Measurements from ENCODE around the gene IL37.

The IL37 gene, protein sequence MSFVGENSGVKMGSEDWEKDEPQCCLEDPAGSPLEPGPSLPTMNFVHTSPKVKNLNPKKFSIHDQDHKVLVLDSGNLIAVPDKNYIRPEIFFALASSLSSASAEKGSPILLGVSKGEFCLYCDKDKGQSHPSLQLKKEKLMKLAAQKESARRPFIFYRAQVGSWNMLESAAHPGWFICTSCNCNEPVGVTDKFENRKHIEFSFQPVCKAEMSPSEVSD

DNA sequence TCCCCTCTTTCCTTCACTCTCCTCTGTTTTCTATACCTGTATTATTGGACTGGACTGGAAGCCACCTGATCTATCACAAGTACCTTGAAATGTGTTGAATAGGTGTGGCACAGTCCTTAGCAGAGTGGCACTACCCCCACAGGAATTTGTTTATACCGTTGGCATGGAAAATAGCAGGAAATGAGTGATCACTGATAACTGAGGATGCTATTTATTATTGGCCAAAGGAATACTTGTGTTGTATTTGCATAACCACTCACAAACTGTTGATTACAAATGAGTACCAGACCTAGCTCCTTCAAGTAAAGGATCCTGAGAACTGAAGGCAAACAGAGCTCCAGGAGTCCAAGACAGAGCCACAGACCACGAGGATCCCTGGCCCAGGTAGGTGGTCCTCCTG is at the start of gene IL37:
TSS of gene IL37 (plus strand) at position 301 of the 400 bp plus-strand sequence. CDS start 1,848 bp downstream, outside the sequence.
- DNase-seq = no peak

DNA sequence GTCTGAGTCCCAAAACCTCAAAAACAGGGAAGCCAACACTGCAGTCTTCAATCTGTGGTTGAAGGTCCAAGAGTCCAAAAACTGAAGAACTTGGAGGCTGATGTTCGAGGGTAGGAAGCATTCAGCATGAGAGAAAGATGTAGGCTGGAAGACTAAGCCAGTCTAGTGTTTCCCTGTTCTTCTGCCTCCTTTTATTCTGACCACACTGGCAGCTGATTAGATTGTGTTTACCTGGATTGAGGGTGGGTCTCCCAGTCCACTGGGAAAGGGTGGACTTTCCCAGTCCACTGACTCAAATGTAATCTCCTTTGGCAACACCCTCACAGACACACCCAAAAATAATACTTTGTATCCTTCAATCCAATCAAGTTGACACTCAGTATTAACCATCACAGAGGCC is 46.9 kb upstream of the IL37 start:
- DNase-seq = no peak

DNA sequence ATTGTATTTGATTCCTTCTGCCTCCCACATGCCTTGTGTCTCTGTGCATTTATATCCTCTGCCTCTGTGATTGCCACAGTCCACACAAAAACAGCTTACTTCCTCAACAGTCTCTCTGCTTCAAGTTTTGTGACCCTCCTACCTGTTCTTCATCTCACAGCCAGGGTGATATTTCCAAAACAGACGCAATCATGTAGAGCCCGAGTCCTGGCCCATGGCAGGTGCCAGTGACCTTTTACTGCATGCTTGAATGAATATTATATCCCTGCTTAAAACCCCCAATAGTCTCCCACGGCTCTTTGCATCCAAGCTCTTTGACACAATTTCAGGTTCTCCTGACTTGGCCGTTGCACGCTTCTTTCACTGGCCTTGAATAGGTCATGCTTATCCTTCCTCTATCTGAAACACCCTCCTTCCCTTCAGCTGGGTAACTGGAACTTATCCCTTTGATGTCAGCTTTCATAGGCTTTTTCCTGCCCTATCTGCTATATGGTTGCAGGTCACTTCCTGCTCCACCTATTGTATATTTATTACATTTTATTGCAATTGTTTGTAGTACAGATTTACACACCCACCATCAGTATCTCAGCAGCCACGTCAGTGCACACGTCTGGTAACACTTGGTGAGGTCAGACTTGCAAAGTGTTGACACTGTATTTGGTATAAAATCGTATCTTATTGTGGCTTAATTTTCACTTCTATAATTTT is 44.7 kb upstream of the IL37 start:
- DNase-seq = no peak

DNA sequence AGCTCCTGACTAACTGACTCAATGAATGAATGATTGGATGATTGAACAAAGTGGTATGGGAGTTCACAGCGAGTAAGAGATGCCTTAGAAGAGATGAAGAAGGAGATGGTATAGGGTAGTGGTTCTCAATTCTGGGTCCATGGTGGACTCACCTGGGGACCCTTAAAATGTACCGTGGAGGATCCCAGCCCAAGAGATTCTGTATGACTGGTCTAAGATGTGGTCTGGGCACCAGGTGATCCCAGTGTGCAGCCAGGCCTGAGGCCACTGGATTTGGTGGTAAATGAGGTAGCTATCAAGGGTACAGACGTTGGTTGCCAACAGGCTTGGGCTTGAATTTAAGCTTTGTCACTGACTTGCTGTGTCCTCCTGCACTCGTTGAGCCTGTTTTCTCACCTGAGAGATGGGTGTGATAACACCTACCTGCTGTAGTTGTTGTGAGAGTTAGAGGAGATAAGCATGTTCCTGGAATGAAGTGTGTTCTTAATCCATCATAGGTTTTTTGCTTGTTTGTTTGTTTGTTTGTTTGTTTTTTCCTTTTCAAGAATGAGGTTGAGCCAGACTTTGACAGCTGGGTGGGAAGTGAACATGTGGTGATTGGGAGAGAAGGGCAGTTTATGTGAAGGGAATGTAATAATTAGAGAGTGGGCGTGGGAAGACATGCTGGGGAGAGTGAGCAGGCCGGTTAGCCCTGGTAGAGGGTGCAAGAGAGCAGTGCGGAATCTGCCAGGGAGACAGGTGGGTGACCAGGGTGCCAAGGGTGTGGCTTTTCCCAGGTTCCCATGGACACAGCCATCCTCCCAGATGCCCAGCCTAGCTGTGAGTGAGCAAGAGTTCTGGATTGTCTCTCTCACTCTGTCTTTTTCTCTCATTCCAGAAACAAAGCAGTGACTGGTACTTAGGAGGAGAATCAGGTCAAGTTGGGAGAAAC is 43.0 kb upstream of the IL37 start:
- no peak for DNase-seq

DNA sequence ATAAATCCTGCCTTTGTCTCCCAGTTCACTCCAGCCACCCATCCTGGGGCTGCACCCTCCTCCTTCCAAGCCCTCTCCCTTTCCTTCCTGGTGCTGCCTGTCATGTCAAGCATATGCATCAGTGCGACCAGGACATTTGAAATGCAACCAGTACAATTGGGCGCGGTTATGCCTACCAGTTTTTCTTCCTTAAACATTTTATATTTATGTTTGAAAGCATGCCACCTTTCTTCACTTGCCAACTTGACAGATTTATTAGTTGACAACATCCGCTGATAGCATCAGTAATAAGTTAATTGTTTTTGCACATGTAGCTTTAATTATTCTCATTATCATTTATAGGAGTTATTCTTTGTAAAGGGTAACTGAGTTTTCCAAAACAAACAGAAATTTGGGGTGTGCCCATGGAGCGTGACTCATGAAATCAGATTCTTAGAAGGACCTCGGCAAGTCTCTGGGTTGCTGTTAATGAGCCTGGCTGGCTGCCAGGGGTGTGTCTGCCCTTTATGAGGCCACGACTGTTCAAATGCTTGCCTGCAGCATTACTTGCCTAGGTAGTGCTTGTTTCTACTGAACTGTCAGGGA is 41.6 kb upstream of the IL37 start:
- DNase-seq = peak; percentile 99

DNA sequence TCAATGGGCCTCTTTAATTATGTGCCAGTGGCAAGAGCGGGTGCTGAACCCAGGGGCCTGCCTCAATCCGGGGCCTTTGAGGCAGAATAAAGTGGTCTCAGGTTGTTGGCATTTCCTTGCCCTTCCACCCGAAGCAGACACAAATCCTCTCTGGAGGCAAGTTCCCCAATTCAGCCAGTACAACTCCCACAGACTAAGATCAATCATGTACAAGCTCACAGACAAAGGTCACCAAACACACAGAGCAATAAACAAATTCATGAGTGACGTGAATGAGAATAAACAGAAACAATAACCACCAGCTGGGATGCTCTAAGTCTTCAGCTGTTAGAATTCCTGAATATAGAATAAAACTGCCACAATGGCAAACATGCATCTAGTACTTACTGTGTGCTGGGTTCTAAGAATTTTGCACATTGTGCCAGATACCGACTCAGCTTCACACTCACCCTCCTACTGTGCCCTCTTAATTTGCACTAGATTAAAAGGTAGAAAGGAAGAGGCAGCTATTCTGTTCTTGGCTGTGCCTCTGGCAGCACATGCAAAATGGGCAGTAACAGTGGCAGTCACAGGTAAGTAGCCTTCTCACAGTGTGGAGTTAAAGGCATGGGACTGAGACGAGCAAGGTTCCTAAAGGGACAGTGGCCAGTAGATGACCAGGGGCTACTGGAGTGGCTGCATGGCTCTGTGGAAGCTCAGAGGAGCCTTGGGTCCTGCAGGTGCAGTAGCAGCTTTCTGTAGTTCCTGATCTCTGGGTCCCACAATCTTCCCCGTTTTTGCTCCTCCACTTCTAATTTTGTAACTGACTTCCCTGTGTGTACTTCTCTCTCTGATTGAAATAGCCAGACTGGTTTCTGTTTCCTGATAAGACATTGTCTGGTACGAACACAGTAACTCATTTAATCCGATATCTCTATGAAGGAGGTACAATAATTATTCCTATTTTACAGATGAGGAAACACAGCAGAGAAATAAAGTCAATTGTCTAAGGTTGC is 39.8 kb upstream of the IL37 start:
- DNase-seq = peak; percentile 56

DNA sequence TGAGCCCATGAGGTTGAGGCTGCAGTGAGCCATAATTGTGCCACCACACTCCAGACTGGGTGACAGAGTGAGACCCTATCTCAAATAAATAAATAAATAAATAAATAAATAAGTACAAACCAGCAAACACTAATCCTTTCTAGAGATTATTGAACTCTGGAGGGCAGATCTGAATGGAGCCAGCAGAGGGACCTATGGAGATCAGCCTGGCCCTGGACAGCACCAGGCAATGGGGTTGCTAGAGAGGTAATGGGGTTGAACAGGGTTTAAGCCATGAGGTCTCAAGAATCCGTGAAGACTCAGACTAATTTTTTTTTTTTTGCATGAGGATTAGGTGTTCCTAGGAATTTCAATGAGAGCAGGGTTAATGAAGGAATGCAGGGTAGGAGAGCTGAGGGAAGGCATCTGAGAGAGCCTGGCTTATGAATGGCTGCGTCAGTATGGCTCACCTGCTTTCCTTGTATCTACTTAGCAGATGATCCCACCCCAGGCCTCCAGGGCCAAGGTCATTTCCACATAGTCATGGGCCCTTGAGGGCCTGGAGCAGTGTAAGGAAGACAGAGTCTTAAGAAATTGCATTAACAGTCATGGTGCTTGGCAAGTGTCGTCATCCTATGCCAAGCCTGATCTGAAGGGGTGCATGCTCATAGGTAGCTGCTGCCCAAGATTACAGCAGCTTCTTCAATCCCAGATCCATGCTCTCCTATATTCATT is 34.6 kb upstream of the IL37 start:
- no peak for DNase-seq

DNA sequence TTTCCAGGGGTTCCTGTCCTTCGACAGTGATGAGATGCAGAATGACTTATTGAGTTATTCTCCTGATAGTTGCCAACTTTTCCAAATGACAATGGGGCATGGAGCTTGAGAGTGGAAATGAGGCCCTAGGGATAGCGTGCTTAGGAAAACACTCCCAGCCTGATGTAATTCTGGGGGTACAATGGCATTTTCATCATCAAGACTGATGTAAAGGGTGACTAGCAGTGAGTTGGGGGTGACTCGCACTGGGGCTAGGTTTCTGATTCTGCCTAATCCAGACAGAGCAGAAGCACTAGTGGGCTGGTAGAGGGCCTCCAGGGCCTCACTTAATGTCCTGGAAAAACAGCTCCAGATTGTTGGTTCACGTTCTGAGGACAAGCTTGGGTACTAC is 34.0 kb upstream of the IL37 start:
- DNase-seq = no peak

DNA sequence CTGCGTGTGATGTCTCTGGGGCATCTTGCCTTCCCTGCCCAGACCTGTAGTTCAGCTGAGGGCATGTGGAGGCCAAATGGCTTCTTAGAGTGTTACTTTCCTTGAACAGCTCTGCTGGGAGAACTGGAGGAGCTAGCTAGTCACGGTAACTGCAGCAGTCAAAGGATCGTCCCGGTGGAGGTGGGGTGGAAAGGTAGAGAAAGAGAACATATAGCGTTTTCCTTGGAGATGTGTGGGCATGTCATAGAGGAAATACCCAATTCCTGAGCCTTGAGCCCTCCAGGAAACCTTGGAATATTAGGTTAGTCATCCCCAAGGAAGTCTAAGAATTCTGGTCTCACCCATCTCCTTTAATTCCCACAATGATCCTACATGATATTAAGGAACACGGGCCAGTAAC is 33.5 kb upstream of the IL37 start:
- DNase-seq = no peak

DNA sequence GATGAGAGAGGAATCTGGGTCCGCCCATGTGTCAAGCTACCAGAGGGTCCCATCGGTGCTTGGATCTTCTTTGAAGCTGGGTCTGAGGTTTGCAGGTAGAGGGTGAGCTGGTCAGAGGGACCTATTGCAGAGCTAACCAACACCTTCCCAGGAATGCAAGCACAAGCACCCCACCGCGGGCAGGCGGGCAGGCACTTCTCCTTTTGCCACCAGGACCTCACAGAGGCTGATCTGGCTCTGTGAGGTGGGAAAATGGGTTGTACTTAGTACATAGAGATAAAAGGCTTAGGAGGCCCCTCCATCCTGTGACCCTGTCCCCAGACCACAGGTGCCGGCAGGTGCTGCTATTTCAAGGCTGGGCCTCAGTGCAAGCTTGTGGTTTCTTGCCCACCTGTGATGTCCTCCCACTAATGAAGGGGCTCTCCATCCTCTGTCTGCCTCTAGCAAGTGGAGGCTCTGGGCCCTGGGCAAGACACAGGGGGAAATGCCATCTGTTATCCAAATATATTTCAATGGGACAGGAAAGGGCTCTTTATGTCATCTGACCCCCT is 31.4 kb upstream of the IL37 start:
- no peak for DNase-seq

DNA sequence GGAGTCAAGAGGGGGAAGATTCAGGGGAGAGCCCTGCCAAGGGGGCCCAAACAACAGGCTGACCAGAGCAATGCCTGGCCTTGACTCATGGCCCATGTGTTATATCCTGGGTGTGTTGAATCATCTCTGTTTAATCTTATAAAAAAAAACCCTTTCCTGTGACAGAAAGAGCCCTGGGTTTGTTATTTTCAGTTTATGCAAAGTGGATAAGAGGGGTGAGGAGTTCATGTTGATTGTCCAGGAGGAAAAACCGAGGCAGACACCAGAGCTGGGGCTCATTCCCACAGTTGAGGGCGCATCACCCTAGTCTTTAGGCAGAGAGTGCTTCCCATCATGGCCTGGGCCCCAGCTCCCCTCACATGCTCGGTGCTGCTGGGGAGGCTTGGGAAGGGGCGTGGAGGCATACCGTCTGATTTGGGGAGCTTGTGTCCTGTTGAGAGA is 30.9 kb upstream of the IL37 start:
- DNase-seq = no peak

DNA sequence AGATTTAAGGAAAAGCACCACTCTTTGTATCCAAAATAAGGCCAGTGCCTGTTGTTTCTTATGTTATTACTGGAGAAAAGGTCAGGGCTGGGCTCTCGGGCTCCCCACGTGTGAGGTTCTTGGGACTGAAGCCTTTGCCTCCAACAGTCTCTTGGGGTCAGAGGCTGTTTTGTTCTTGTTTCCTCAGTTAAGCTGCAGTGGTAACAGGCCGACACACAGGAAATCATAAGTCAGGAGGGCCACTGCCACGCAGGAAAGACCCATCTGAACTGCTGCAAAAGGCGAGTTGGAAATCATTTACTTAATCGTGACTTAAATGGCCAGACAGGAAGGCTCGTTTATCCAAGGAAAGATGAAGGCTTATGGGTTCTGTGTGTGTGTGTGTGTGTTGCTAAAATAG is 30.3 kb upstream of the IL37 start:
- no peak for DNase-seq

DNA sequence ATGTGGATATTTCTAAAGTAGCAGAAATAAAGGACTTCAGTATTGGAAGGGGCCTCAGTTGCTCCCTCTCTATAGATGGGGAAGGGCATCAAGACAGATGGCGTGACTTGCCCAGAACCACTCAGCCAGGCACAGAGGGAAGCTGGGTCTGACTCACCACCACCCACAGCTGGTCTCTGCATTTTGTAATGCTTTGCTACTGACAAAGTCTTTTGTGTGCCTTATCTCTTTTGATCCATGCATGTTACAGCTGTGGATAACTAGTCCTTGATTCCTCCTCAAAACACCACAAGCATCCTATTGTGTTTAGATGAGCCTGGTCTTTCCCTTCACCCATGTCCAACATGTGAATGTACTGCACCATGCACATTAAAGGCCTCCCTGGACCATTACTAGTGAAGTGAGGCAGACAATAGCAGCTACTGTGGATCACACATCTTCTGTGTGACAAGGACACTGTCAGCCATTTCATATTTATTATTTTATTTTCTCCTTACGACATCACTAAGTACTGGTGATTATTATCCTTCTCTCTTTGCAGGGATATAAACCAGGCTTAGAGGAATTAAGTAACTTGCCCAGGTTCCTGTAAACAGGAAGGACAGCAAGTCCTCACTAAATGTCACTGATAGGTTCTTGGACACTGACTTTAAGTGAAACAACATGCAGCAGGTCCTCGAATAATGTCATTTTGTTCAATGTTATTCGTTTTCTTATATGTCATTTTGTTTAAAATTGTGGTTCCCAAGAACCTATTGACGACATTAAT is 29.6 kb upstream of the IL37 start:
- peak; percentile 89 for DNase-seq

DNA sequence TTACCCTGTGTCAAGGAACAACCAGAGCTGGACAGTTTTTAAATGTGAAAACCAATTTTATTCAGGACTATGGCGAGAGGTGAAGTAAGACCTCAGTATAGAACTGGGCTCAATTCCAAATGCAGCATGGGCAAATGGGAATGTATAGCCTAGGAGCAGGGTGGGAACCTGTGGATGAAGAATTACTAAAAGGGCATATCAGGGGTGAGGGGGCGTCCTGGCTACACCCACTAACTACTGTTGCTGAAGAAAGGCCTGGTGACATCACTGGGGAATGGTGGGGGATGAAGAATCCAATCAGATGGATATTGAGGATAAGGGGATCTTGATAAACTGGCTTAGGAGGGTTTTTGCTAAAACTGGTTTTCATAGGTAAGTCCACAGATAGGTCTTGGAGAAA is 27.3 kb upstream of the IL37 start:
- DNase-seq = no peak

DNA sequence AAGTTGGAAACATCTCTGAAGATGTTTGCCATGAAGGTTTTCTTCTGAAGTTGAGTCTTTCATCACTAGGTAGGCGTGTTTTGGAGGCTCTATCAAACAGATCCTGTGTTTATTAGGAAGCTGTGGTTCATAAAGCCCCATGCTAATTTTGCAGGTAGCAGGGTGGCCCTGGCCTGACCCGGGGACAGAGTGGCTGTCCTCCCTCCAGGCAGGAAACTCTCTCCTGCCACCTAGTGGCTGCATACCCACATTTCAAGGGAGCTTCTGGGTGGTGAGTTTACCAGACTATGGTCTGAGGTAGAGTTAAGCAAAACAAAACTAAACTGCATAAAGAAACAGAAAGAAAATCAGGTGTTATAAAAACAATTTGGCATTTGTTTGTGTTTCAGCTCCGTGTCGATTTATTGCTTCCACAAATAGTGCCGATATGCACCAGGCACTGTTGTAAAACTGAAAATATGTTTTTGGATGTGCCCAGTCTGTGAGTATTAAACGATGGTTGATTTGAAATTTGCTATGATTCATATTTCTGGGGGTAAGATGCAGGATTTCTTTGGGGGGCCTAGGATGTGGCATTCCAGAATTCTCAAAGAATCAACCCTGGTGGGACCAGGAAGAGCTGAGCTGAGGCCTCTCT is 26.0 kb upstream of the IL37 start:
- peak; percentile 79 for DNase-seq

DNA sequence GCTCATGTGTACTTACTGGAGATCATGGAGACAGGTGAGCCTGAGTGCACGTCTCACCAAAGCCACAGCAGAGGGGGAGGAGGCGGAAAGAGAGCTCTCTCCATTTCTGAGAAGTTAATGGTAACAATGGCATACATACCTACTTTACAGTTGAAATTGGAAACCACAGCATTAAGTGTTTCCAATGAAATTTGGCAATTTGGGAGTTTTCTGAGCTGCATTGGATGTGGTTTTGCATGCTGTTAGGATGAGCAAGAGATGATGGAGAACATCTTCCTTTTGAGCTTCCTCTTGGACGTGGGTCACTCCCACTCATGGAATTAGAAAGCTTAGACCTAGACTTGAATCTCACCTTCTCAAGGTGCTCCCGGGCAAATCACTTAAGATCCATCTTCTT is 25.5 kb upstream of the IL37 start:
- DNase-seq = no peak

DNA sequence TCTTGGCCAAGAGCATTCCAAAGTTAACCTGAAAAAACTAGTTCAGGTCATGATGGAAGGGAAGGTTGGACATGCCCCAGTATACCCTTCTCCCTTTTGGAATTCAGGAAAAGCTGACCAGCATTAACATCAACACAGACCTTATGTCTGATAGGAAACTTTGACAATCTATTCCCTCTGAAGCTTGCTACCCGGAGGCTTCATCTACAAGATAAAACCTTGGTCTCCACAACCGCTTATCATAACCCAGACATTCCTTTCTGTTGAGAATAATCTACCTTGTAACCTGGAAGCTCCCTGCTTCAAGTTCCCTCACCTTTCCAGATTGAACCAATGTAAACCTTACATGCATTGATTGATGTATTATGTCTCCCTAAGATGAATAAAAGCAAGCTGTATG is 24.7 kb upstream of the IL37 start:
- DNase-seq = no peak

DNA sequence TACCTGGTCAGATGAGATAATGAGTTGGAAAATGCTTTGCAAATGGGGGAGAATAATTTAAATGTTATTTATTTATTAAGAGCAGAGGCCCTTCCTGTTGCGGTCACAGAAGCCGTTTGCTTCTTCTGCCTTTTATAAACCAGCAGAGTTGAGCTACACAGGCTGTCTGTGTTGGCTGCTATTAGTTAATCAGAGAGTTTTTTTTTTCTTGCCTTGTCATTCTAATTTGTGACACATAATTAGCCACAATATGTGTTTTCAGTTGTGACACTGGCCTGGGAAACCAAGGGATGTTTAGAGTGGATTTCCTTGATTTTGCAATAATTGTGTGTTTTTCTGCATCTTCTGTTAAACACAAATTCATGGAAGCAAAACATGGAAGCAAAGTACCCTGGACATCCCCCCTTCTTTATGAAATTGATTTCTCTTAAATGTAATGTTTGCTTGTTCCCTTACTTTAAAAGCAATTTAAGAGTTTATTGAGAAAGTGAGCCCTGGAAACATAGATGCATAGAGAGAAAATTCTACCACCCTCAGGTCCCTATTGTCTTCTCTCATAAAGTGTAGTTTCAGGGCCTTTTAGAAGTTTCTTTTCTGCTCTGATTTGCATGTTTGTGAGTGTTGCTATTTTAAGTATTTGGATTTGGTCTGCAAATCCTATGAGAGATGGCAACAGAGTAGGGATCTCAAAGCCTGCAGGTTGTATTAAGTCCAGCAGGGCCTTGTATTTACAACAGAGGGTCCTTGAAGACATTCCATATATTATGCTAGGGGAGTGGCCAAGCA is 22.8 kb upstream of the IL37 start:
- peak; percentile 63 for DNase-seq

DNA sequence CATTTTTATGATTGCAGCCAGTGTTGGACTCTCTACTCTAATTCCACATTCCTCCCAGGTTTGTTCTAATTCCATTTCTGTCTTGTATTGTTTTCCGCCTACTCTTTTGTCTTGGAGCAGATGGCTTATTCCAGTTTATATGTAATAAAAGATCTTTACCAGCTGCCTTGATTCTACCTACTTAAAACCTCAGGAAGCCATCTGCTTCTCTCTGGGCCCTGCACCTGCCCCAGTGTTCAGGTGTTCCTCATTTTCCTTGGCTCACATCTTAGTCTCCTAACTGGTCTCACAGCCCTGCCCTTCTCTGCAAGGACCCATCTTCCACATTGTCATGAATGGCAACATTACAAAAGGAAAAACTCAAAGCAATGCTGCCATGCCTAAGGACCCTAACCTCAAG is 21.0 kb upstream of the IL37 start:
- no peak for DNase-seq

Measured in hematopoietic multipotent progenitor cell treated with erythropoietin and hydrocortisone succinate and interleukin-3 and kit ligand, for 6 days (in vitro differentiated cells).